Measurements from ENCODE around the gene RUNX2.
"Not testable (repeated sequence)": the region's sequence is repeated elsewhere in the genome, so short reads cannot be mapped to it uniquely, and the experiment has no call there.

Gene RUNX2

GRCh38 chr6:45327956-45328522 is at the start of gene RUNX2:
RUNX2 (plus strand) TSS chr6:45328330; CDS start chr6:45328727, 397 bp downstream.
- in situ Hi-C loops (cut with MboI; ENCODE audit: low sequenced_read_pairs), result no loop called here

- in situ Hi-C loops (cut with MboI; ENCODE audit: low sequenced_read_pairs), result no loop called here
Measured at GRCh38 chr6:45278367-45278766, 49.8 kb upstream of the RUNX2 start.

- in situ Hi-C loops (cut with MboI; ENCODE audit: low sequenced_read_pairs), result not testable (repeated sequence)
Measured at GRCh38 chr6:45286707-45287106, 41.4 kb upstream of the RUNX2 start.

GRCh38 chr6:45289751-45290514 is 38.2 kb upstream of the RUNX2 start:
- in situ Hi-C loops (cut with MboI; ENCODE audit: low sequenced_read_pairs), result no loop called here

DNA sequence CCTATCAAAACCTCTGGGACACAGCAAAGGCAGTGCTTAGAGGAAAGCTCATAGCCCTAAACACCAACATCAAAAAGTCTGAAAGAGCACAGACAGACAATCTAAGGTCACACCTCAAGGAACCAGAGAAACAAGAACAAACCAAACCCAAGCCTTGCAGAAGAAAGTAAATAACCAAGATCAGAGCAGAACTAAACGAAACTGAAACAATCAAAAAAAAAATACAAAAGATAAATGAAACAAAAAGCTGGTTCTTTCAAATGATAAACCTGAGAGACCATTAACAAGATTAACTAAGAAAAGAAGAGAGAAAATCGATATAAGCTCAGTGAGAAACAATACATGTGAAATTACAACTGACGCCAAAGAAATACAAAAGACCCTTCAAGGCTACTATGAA is 34.8 kb upstream of the RUNX2 start:
- in situ Hi-C loops (cut with MboI; ENCODE audit: low sequenced_read_pairs), result no loop called here

DNA sequence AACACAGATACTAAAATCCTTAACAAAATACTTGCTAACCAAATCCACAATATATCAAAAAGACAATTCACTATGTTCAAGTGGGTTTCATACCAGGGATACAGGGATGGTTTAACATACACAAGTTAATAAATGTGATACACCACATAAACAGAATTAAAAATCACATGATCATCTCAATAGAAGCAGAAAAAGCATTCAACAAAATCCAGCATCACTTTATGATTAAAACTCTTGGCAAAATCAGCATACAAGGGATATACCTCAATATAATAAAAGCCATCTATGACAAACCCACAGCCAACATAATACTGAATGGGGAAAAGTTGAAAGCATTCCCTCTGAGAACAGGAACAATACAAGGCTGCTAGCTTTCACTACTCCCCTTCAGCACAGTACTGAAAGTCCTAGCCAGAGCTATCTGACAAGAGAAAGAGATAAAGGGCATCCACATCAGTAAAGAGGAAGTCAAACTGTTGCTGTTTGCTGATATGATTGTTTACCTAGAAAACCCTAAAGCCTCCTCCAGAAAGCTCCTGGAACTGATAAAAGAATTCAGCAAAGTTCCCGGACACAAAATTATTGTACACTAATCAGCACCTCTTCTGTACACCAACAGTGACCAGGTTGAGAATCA is 33.9 kb upstream of the RUNX2 start:
- in situ Hi-C loops (cut with MboI; ENCODE audit: low sequenced_read_pairs), result not testable (repeated sequence)

- in situ Hi-C loops (cut with MboI; ENCODE audit: low sequenced_read_pairs), result no loop called here
Measured at GRCh38 chr6:45297320-45297719, 30.8 kb upstream of the RUNX2 start.

DNA sequence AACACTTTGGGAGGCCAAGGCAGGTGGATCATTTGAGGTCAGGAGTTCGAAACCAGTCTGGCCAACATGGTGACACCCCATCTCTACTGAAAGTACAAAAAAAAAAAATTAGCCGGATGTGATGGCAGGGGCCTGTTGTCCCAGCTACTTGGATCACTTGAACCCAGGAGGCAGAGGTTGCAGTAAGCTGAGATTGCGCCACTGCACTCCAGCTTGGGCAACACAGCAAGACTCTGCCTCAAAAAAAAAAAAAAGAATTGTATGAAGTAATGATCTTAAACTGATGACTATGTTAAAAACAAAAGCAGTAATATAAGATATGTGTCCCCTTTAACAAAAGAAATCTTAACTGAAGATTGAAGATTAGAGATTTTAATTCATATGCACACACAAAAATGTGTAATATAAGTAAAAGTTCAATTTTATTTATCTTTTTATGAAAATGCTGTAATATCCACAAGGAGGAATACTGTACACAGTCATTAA is 29.0 kb upstream of the RUNX2 start:
- in situ Hi-C loops (cut with MboI; ENCODE audit: low sequenced_read_pairs), result no loop called here

- in situ Hi-C loops (cut with MboI; ENCODE audit: low sequenced_read_pairs), result no loop called here
Measured at GRCh38 chr6:45300736-45301135, 27.4 kb upstream of the RUNX2 start.

DNA sequence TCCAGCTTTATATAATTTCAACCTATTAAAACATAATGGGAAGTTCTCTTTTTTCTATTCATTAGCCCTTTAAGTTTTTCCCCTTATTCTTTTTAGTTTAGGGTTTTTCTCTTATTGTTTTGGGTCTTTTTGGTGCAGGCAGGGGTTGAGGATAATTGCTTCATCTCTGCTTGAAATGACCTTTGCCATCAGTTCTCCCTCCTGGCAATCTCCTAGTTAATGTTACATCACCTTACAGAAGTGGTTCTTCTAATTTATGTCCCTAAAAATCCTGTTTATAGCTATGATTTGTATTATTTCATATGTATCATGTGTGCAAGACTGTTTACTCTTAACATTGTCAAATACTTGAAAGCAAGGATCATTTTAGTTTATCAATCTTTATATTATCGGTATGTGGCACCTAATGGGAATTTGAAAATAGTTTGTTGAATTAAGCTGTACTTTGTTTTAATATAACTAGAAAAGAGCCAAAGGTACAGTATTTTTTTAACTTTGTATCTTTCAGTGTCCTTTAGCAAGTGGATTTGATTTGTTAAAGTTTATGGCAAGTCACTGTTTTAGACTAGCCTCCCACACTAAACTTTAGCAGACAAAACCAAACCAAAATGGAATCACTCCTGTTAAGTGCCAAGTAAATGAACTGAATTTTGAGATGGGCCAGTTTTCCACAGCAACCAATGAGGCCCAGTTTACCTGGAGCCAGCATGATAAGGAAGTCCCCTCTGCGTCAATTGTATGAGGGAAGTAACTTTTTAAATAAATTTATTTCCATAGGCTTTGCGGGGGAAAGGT is 26.6 kb upstream of the RUNX2 start:
- in situ Hi-C loops (cut with MboI; ENCODE audit: low sequenced_read_pairs), result no loop called here

DNA sequence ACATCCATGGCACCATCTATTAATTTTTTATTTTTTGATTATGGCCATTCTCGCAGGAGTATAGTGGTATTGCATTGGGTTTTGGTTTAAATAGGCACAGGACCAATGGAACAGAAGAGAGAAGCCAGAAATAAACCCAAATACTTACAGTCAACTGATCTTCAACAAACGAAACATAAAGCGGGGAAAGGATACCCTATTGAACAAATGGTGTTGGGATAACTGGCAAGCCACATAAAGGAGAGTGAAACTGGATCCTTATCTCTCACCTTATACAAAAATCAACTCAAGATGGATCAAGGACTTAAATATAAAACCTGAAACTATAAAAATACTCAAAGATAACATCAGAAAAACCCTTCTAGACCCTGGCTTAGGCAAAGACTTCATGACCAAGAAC is 25.3 kb upstream of the RUNX2 start:
- in situ Hi-C loops (cut with MboI; ENCODE audit: low sequenced_read_pairs), result no loop called here

DNA sequence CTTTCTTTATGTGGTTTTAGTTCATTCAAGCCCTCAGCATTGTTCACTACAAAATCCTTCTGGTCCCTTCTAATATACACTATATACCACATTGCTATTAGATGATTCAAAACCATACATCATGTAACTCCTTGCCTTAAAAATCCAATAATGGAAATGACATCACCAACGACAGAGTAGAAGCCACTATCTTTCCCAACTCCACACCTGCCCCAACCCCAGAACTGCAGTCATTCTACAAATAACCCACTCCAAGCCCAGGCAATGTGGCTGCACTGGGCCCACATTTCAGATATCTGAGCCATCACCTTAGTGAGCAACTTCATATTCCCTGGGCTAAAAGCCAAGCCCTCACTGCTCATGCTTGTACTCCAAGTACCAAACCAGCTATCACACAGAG is 22.6 kb upstream of the RUNX2 start:
- in situ Hi-C loops (cut with MboI; ENCODE audit: low sequenced_read_pairs), result no loop called here

GRCh38 chr6:45310118-45310788 is 17.9 kb upstream of the RUNX2 start:
- in situ Hi-C loops (cut with MboI; ENCODE audit: low sequenced_read_pairs), result no loop called here

DNA sequence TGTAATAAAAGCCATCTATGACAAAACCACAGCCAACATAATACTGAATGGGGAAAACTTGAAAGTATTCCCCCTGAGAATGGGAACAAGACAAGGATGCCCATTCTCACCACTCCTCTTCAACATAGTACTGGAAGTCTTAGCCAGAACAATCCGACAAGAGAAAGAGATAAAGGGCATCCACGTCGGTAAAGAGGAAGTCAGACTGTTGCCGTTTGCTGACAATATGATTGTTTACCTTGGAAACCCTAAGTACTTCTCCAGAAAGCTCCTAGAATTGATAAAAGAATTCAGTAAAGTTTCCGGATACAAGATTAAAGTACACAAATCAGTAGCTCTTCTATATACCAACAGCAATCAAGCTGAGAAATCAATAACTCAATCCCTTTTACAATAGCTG is 14.0 kb upstream of the RUNX2 start:
- in situ Hi-C loops (cut with MboI; ENCODE audit: low sequenced_read_pairs), result no loop called here

- in situ Hi-C loops (cut with MboI; ENCODE audit: low sequenced_read_pairs), result no loop called here
Measured at GRCh38 chr6:45320349-45320748, 7.8 kb upstream of the RUNX2 start.

GRCh38 chr6:45323656-45324224 is 4.4 kb upstream of the RUNX2 start:
- in situ Hi-C loops (cut with MboI; ENCODE audit: low sequenced_read_pairs), result no loop called here

GRCh38 chr6:45326698-45327417 is 1.3 kb upstream of the RUNX2 start:
- in situ Hi-C loops (cut with MboI; ENCODE audit: low sequenced_read_pairs), result no loop called here

DNA sequence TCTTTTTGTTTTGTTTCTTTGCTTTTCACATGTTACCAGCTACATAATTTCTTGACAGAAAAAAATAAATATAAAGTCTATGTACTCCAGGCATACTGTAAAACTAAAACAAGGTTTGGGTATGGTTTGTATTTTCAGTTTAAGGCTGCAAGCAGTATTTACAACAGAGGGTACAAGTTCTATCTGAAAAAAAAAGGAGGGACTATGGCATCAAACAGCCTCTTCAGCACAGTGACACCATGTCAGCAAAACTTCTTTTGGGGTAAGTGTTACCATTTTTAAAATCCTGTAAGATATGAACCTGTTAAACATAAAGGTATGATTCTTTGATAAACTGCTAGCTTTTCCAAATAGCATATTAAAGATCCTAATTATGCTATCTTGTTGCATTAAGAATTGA is 393 bp downstream of the RUNX2 start:
- in situ Hi-C loops (cut with MboI; ENCODE audit: low sequenced_read_pairs), result no loop called here

DNA sequence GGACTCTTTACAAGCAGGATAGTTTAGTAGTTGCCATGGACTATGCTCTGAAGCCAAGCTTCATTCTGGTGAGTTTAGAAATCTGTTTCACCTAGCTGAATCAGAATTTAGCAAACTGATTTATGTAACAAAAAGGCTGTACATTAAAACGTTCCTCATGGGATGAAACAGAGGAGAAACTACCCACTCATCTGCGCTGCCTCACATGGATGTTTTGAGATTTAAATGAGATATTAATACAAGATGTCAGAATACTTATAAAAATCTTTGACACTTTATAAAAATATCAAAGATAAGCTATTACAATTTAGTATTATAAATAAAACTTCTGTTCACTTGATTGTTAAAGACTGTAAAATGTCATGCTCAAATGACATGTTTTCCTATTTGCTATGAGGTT is 16.8 kb downstream of the RUNX2 start:
- in situ Hi-C loops (cut with MboI; ENCODE audit: low sequenced_read_pairs), result no loop called here

DNA sequence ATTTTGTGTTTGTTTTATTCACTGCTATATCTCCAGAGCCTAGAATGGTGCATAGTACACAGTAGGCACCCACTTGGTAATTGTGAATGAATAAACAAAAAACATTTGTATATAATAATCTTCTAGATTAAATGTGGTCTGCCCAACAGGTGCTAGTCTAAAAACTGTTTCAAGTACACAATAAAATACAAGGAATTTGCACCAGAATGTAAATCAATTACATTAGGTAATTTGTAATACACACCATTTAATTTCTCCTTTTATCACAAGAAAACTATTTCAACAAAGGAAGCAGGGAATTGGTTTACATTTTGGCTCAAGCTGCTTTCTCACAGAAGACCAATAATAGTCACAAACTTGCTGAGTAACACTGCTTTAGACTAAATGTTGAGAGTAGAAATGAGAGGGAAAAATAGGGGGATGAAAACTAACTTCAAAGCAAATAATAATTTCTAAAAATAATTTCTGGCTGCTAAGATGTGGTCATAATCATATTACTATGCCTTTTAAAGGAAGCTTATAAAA is 22.1 kb downstream of the RUNX2 start:
- in situ Hi-C loops (cut with MboI; ENCODE audit: low sequenced_read_pairs), result no loop called here

Data from HL-60/S4 treated with retinoic acid at 250 ng/mL for 4 days and 3 days (cell line).